LNCAP (cell line): ENCODE measurements around the gene FHIT.

Experiments
- TF ChIP-seq, protein P1 (sequence below): fragments of 450-650 bp; IDR thresholded peaks from 2 replicates; pipeline ENCODE4 v1.5.1; 2017; ENCODE audit warnings: mild to moderate bottlenecking

Gene FHIT

DNA sequence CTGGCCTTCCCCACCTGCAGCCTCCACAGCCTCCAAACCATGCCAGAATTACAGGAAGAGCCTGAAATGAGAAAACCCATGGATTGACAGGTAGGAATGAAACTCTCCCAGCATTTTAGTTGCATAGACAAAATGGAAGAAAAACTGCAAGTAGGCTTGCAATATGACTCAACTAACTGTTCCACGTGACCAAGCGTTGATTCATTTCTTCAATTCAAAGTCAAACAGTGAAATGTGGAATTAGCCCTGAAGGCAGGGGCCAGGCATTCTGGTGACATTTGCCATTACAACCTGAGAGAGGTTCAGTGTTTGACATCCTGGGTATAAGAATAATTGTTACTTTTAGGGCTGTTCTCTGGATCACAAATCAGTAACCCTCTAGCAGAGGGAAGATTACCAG, 1525.0 kb downstream of the FHIT start:
- TF ChIP-seq, protein P1, sequence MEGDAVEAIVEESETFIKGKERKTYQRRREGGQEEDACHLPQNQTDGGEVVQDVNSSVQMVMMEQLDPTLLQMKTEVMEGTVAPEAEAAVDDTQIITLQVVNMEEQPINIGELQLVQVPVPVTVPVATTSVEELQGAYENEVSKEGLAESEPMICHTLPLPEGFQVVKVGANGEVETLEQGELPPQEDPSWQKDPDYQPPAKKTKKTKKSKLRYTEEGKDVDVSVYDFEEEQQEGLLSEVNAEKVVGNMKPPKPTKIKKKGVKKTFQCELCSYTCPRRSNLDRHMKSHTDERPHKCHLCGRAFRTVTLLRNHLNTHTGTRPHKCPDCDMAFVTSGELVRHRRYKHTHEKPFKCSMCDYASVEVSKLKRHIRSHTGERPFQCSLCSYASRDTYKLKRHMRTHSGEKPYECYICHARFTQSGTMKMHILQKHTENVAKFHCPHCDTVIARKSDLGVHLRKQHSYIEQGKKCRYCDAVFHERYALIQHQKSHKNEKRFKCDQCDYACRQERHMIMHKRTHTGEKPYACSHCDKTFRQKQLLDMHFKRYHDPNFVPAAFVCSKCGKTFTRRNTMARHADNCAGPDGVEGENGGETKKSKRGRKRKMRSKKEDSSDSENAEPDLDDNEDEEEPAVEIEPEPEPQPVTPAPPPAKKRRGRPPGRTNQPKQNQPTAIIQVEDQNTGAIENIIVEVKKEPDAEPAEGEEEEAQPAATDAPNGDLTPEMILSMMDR, result no peak

DNA sequence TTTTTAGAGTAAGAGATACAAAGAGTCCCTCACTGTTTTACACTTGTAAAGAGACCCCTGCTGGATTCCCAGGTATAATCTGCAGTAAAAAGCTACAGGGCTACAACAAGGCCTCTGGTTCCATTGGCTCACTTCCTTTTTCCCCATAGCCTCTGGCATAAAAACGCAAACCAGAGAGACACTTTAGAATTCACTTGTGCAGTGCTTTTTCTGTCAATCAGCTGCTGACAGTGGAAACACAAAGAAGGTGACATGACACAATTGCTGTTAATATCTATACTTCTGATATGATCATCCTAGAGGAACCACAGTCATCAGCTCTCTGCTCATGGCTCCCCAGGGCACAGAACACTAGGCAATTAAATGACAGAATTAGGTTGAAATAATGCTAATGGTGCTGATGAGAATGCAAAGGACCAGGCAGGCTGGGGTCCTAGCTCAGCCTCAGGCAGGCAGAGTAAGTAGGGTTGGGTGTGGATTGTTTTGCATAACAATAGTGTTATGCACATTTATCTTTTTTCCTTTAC, 1533.5 kb downstream of the FHIT start:
- TF ChIP-seq, protein P1, result no peak

DNA sequence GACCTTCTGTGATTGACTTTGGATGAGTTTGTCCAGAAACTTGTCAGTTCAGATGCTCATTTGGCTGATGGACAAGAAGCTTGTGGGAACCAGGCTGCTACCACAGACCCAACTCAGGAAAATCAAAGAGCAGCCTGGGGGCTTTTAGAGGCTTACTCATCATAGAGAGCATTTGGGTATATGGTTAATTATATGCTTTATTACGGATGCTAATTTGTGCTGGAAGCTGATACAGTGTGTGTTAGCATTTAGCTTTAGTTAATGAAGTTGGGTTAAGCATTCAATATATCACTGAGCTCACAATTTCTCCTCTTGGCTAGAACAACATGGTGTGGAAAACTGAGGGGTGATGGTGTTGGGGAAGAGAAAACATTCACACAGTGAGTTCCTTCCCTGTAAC, 1537.2 kb downstream of the FHIT start:
- TF ChIP-seq, protein P1, result no peak

DNA sequence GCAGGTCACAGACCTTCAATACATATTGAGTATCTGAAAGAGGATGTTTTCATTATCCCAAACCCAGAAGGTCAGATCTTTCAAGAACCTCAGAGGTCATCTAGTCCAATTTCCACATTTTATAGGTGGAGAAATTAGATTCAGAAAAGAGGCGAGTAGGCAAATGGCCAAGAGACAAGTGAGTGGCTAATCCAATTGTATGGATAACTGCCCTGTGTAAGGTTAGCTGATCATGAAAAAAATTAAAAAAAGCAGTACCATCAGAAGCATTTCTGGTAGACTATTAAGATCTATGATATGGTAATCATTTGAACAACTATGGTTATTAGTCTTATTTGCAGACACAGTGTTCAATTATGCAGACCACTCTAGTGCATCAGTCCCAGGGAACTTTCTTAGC, 1540.7 kb downstream of the FHIT start:
- TF ChIP-seq, protein P1, result no peak

DNA sequence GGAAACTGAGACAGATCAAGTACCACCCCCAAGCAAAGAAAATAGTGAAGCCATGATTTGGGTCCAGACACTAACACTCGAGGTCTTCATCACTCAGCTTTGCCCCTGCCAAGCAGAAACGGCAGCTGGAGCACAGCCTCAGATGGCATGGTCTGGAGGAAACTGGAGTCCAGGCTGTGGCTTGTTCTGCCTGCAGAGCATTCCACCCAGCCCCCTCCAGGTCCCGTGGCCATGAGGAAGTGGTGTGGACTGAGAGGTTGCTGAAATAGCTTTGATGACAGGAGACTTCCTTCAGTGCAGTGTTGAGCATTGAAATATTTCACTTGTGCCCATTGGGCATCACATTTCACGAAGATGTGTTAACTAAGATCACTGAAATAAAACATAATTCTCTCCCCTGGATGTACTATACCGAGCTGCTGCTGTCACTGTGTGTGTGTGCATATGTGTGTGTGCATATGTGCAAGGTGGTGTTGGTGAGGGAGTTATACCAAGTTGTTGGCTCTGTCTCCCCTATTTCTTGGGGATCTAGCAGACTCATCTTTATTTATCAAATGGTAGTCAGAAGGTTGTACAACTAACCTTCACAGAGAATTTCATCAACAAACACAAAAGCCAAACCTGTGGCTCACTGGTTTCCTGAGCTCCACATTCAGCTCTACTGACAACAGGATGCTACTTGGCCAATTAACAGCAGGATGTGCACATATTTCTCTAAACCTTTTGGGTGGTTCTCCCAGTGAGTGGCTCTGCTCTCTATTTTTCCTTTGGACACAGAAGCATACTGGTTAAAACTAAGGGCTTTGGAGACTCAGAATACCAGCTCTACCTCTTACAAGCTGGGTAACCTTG, 1541.3 kb downstream of the FHIT start:
- TF ChIP-seq, protein P1, result no peak

DNA sequence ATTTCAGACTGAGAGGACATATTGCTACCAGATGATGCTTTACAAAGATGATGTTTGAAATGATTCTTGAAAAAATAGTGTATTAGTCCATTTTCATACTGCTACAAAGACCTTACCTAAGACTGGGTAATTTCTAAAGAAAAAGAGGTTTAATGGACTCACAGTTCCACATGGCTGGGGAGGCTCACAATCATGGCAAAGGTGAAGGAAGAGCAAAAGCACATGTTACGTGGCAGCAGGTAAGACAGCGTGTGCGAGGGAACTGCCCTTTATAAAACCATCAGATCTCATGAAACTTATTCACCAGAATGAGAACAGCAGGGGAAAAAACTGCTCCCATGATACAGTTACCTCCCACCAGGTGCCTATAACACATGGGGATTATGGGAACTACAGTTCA, 1543.0 kb downstream of the FHIT start:
- TF ChIP-seq, protein P1, result no peak

DNA sequence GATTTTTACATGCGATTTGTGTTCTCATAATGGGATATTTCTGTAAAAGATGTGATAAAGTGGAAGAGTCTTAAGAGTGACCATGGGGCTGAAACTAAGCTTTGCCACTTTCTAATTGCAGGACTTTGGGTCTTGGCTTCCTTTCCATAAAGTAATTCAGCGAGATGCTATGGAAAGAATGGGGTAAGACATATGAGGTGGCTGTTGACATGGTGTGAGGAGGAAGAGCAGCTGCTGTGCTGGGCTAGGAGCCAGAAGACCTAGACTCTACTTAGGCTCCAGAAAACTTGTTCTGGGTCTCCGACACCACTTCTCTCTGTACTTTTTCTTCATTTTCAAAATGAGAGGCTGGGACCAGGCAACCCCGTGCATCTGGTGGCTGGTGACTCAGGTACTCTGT, 1547.0 kb downstream of the FHIT start:
- TF ChIP-seq, protein P1, result no peak
